Heart right ventricle (tissue), 16 donors: ENCODE data around the gene ARID3B. TPM values are rescaled to one million over a fixed set of nuclear protein-coding genes. Genes with fewer than 3 reads are reported as not detected.

Source experiments
- ATAC-seq, 8 donors: fragments of 200-7000 bp; cut with Tn5 transposase; one replicate each; pipeline ENCODE4 v1.9.1; 2020; ENCODE audit warnings: mild to moderate bottlenecking in 8 of 8, moderate library complexity in 8 of 8, moderate number of reproducible peaks in 1 of 8
- DNase-seq, 2 donors: peaks; one replicate each; pipeline ENCODE4 v3.0.0-alpha.2; 2020
- H3K27ac ChIP-seq, 10 donors: fragments of 200-600 bp; sonication (generic) in 2 of 10; one replicate each; pipeline versions ENCODE4 v1.5.0 to v1.8.0; 2020 to 2022; ENCODE audit warnings: mild to moderate bottlenecking in 3 of 10
- H3K27me3 ChIP-seq, 7 donors: fragments of 200-600 bp; one replicate each; pipeline ENCODE4 v1.8.0; 2021 to 2022; ENCODE audit warnings: mild to moderate bottlenecking in 2 of 7
- H3K36me3 ChIP-seq, 9 donors: fragments of 200-600 bp; sonication (generic) in 1 of 9; one replicate each; pipeline versions ENCODE4 v1.5.0 to v1.8.0; 2020 to 2022; ENCODE audit warnings: mild to moderate bottlenecking in 2 of 9
- H3K4me1 ChIP-seq, 9 donors: fragments of 200-600 bp; sonication (generic) in 1 of 9; one replicate each; pipeline versions ENCODE4 v1.5.0 to v1.8.0; 2020 to 2022; ENCODE audit warnings: mild to moderate bottlenecking in 4 of 9
- H3K4me3 ChIP-seq, 10 donors: fragments of 200-600 bp; sonication (generic) in 2 of 10; one replicate each; pipeline versions ENCODE4 v1.5.0 to v1.8.0; 2020 to 2022; ENCODE audit warnings: mild to moderate bottlenecking in 7 of 10, moderate library complexity in 2 of 10
- H3K9me3 ChIP-seq, 11 donors: fragments of 200-600 bp in 10 of 11; sonication (generic) in 2 of 11; one replicate each; pipeline versions ENCODE4 v1.5.0 to v1.8.0; 2013 to 2022; ENCODE audit warnings: mild to moderate bottlenecking in 2 of 11, control low read depth in 1 of 11, moderate library complexity in 1 of 11
- WGBS, 2 donors: extraction: QIAGEN DNeasy Blood & Tissue Kit; methylation state at CpG; one replicate each; pipeline ENCODE4 v1.1.7; 2013; ENCODE audit warnings: inconsistent platforms in 1 of 2; 5-methylcytosine and 5-hydroxymethylcytosine counted together
- intact Hi-C, 10 donors: fragments of 100-400 bp; cut with DNase I; formaldehyde crosslinking; loops; one replicate each; pipeline versions ENCODE4 v1.11.1 to v1.14.2; 2022
- polyA plus RNA-seq, 2 donors: library from polyadenylated mRNA; stranded (reverse); fragments of 200-250 nt; gene quantifications; one replicate each; pipeline ENCODE4 v1.2.3, GENCODE V29; 2013
- total RNA-seq, 10 donors: library from RNA; stranded (reverse); fragmentation: NEBNext Ultra II Directional in 3 of 10; extraction: Animal tissue kit (Norgen Biotek cat#: 25700) in 3 of 10; gene quantifications; one replicate each; pipeline versions ENCODE4 v1.2.1 to v1.2.4, GENCODE V29; 2021 to 2023
- TF ChIP-seq, protein P1 (sequence below), 9 donors: fragments of 200-600 bp; sonication (generic) in 2 of 9; IDR thresholded peaks; one replicate each; pipeline versions ENCODE4 v1.5.0 to v1.8.0; 2021 to 2022; ENCODE audit warnings: antibody characterized with exemption in 9 of 9, mild to moderate bottlenecking in 5 of 9, moderate library complexity in 1 of 9
- donor health status: Arrhythmogenic right ventricular cardiomyopathy.
- donor health status: ischemic (EF 13 %, LVEDD 7.1; RV severe dilation, severe dysfunction).
- donor health status: healthy with polysubstance abuse.
- donor health status: DM: no; HTN: yes; CAD: no.
- donor health status: DM: no; HTN: no; CAD: no.
- donor health status: ischemic (EF 25% LVEDD 6.9; RV normal size, moderate dysfunction).
- donor health status: ischemic (EF 25% LVEDD 5.7; RV mildly dilated, moderate dysfunction).
- donor health status: healthy.
- donor health status: DM: yes; HTN: yes; CAD: no.
- donor health status: Ischemic cardiomyopathy.
- donor health status: ischemic (EF 35%, LVEDD 5.7; RV mildly dilated, moderate dysfunction).
- donor health status: nonischemic (EF 11% LVEDD 7.7; RV severe dilation, severe dysfunction).
- donor health status: DM: yes; HTN: yes; CAD: no.
- donor health status: PGD.
- donor health status: ischemic (EF 29% LVEDD 5.4; RV normal size, mild dysfunction).
- donor health status: nonischemic (EF 23%, LVEDD 6.1; RV moderate dilation, normal function).

The ARID3B gene
- total and polyA plus RNA-seq, 12 donors = 1.2 to 3.7 (median 2.4) TPM

DNA sequence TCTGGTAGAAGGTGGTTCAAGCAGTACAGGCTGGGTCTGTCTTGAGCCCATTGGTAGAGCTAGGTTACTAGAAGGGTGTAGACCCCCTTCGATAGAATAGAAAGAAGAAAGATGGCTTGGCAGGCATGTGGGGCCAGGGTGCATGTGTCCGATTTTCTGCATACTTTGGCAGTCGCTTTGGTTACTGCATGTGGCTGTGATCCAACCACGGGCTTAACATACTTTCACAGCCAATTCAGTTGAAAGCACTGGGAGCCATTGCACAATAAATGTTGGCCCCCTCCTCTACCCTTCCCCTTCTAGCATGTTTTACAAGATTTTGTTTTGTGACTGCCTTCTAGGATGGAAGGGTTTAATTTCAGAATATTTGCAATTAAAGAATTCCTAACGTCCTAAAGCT, 7.2 kb downstream of the ARID3B start:
- TF ChIP-seq, protein P1, sequence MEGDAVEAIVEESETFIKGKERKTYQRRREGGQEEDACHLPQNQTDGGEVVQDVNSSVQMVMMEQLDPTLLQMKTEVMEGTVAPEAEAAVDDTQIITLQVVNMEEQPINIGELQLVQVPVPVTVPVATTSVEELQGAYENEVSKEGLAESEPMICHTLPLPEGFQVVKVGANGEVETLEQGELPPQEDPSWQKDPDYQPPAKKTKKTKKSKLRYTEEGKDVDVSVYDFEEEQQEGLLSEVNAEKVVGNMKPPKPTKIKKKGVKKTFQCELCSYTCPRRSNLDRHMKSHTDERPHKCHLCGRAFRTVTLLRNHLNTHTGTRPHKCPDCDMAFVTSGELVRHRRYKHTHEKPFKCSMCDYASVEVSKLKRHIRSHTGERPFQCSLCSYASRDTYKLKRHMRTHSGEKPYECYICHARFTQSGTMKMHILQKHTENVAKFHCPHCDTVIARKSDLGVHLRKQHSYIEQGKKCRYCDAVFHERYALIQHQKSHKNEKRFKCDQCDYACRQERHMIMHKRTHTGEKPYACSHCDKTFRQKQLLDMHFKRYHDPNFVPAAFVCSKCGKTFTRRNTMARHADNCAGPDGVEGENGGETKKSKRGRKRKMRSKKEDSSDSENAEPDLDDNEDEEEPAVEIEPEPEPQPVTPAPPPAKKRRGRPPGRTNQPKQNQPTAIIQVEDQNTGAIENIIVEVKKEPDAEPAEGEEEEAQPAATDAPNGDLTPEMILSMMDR (IDR thresholded peaks at IDR 0.05) = no peak
- Histone ChIP-seq H3K4me3 (no peak overlapping the region), H3K27me3 (no peaks in the 10 kb centered on the region), H3K36me3 (peaks cover 0 to 42% (median 0%) of the 10 kb centered on the region in 9 donors), H3K4me1 (peaks cover 6 to 52% (median 21%) of the 10 kb centered on the region in 9 donors), H3K9me3 (no peaks in the 10 kb centered on the region), H3K27ac (no peak overlapping the region)
- ATAC-seq (no peak), DNase-seq (no peak)
- intact Hi-C loops = loop anchor here in 2 of 10 donors (5.0 kb wide), 2 partner anchors 49 to 64 kb away; no protein-coding TSS in a partner anchor
- WGBS, 2 donors = 62 to 68% methylated on average over 5 of the region's 5 CpGs

DNA sequence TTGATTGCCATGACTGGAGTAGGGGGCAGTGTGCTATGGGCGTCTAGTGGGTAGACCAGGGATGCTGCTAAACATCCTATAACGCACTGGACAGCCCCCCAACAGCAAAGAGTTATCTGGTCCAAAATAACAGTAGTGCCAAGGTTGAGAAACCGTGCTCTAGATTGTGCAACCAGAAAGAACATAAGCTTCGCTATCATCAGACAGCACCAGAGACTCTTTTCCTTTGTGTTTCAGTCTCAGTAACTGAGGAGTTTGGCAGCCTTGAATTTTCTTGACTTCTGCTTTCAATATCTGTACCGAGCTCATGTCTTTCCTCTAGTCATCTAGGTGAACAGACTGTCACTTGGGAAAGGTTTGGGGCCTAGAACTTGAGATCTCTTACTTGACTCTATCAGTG, 8.8 kb downstream of the ARID3B start:
- Histone ChIP-seq H3K27ac (no peak overlapping the region), H3K4me3 (no peak overlapping the region), H3K4me1 (peaks cover 6 to 45% (median 21%) of the 10 kb centered on the region in 9 donors), H3K36me3 (peaks cover 0 to 38% (median 0%) of the 10 kb centered on the region in 9 donors), H3K9me3 (no peaks in the 10 kb centered on the region), H3K27me3 (no peaks in the 10 kb centered on the region)
- ATAC-seq = no peak
- intact Hi-C loops = loop anchor here in 2 of 10 donors (5.0 kb wide), 3 partner anchors 37 to 62 kb away; no protein-coding TSS in a partner anchor
- TF ChIP-seq, protein P1 (IDR thresholded peaks at IDR 0.05) = no peak
- WGBS, 2 donors = 95 to 98% methylated on average over 5 of the region's 5 CpGs
- no peak for DNase-seq

DNA sequence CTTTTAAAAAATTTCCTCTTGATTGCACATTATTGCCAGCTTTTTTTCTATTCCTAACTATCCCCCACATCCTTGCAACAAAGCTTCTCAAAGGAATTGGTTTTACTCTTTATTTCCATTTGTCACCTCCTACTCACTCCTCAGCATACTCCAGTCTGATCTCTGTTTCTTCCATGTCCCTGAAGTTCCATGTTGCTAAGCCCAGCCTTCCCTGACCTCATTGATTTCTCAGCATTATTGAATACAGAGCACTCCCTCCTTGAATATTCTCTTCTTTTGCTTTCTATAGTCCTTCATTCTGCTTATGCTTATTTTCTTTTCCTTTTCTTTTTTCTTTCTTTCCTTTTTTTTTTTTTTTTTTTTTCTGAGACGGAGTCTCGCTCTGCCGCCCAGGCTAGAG, 10.7 kb downstream of the ARID3B start:
- Histone ChIP-seq H3K27ac (no peak overlapping the region), H3K9me3 (no peaks in the 10 kb centered on the region), H3K4me1 (peaks cover 1 to 26% (median 11%) of the 10 kb centered on the region in 9 donors), H3K27me3 (no peaks in the 10 kb centered on the region), H3K4me3 (no peak overlapping the region), H3K36me3 (peaks cover 0 to 38% (median 0%) of the 10 kb centered on the region in 9 donors)
- TF ChIP-seq, protein P1 (IDR thresholded peaks at IDR 0.05) = no peak
- no peak for ATAC-seq
- WGBS, 2 donors = 91 to 98% methylated on average over 3 of the region's 3 CpGs
- intact Hi-C loops = loop anchor here in 2 of 10 donors (1.0 to 5.0 kb wide), 2 partner anchors 36 to 47 kb away; no protein-coding TSS in a partner anchor
- no peak for DNase-seq

DNA sequence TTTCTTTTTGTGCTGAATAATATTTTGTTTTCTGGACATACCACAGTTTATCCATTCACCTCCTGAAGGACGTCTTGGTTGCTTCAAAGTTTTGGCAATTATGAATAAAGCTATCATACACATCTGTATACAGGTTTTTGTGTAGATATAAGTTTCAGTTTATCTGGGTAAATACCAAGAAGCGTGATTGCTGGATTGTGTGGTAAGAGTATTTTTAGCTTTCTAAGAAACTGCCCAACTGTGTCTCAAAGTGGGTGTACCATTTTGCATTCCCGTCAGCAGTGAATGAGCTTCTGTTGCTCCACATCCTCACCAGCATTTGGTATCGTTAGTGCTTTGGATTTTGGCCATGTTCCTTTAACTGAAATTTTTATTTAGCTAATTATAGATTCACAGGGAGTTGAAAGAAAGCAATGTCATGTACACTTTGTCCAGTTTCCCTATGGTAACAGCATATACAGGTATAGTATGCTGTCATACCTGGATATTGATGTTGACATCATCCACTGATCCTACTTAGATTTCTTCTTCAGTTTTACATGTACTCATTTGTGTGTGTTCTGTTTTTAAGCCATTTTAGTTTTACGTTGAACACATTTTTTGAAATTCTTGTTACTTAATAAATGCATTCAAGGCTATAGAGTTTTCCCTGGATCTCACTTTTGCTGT, 11.9 kb downstream of the ARID3B start:
- no peak overlapping the region for H3K4me3 ChIP-seq
- H3K27me3 ChIP-seq = no peaks in the 10 kb centered on the region
- 77 to 82% methylated on average over 5 of the region's 5 CpGs for WGBS, 2 donors
- intact Hi-C loops = loop anchor here in 1 of 10 donors (5.0 kb wide), 1 partner anchor 34 kb away; no protein-coding TSS in a partner anchor
- peaks cover 0 to 14% (median 8%) of the 10 kb centered on the region in 9 donors for H3K4me1 ChIP-seq
- ATAC-seq = no peak
- peaks cover 0 to 40% (median 0%) of the 10 kb centered on the region in 9 donors for H3K36me3 ChIP-seq
- no peak overlapping the region for H3K27ac ChIP-seq
- no peak for DNase-seq
- TF ChIP-seq, protein P1 (IDR thresholded peaks at IDR 0.05) = no peak
- H3K9me3 ChIP-seq = no peaks in the 10 kb centered on the region
